Epidermal melanocyte (primary cell): ENCODE results near the gene LRP2BP.

Experiments used
- DNase-seq: peaks from one replicate; pipeline ENCODE4 v3.0.0; 2011; ENCODE audit warnings: low spot score; ENCODE audit not compliant: insufficient read length

The LRP2BP gene

DNA sequence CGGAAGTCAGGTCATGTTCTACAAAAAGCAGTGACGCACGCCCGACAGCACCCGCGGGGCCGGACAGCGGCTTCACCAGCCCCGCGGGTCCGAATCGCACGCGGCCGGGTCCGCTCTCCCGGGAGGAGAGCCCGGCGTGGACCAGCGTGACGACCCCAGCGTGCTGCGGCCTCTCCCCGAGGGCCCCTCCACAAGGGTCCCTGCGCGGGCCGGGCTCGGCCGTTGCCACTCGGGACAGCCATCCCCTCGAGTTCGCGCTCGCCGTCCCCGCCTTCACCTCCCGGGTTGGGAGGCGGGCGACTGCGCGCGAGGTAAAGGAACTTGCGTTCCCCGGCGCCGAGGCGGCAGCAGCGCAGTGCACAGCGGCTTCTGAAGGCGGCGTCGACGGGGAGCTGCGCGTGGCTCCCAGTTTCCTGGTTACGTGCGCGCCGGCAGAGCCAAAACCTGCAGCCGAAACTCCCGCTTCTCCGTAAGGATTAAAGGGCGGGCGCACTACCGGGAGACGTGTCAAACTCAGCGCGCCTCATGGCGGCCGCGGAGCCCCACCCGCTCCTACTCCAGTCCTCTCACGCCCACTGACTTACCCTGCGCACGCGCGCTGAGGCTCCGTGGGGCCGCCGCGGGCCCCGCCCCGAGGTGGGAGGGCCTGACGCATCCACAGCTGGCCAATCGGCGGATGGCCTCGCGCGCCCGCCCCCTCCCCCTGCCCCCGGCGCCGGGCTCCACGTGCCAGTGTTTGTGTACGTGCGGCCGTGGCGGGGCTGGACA is 416 bp upstream of the LRP2BP start:
- DNase-seq = peak; percentile 94

DNA sequence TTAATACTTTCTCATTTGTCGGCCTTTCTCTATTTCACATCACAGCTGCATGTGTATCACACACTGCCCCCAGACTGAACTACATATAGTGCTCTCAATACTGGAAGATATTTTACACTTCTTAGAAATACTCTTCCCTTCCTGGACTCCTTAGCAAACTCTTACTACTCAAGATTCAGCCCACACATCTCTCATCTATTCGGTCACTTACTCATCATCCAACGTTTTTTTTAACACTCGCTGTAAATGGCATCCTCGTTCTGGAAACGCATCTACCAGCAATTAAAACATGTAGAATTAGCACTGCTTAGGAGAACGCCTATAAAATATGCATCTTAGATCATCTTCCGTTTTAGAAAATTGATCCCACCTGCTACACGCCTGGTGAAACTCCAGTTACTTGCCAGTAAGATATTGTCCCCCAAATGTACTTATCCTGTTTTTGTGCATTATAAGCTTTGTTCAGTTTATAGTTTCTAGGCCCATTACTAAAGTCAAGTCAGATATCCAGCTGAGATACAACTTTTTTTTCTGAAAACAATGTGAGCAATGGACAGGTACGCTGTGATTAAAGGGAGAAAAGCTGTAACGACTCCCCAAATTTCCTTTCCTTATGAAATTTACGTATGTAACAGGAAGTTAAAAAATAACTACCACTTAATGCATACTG is 1.0 kb downstream of the LRP2BP start:
- DNase-seq = no peak

DNA sequence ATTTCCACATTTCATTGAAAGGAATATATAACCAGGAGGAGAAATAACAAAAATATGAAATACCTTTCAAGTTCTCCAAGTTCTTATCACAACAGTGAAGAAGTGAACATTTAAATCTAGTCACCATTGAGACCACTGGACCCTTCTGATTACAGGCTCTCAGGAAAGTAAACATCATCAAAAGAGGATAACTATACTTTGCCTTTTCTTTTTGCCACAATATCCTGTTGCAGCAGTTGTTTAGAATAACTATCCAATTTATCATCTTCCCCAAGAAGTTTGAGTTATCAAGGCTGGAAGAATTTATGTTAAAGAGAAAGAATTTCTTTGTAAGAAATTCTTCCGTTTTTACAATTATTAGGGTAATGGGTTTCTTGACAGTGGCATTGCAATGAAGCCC is 3.6 kb downstream of the LRP2BP start:
- no peak for DNase-seq

DNA sequence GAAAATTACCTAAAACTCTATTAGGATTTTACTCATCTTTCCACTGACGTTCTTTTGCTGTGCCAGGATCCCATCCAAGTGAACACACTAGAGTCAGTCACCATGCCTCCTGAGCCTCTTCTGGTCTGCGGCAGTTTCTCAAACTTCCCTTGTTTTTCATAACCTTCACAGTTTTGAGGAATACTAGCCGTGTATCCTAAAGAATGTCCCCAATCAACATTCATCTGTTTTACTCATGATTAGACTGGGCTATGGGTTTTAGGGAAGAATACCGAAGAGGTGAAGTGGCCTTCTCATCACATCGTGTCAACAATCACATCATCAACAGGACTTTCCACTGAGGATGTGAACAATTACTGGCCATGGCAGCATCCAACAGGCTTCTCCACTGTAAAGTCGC is 4.8 kb downstream of the LRP2BP start:
- no peak for DNase-seq

DNA sequence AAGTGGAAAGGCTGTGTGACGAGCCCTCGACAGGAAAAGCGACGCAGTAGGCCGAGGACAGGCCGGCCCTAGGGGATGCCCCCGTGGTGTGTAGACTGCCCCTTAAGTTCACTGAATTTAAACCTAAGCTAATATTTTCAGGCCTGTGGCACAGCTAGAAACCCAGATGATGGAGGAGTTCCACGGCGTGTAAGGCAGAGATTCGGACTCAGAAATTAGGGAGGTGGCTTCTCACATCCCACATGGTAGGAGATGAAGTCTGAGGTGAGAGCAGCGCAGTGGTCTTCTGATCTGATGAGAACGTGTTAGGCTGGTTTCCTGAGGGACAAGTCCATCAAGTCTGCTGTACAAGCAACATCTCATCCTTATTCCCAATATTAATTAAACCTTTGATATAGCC is 7.8 kb downstream of the LRP2BP start:
- DNase-seq = no peak

DNA sequence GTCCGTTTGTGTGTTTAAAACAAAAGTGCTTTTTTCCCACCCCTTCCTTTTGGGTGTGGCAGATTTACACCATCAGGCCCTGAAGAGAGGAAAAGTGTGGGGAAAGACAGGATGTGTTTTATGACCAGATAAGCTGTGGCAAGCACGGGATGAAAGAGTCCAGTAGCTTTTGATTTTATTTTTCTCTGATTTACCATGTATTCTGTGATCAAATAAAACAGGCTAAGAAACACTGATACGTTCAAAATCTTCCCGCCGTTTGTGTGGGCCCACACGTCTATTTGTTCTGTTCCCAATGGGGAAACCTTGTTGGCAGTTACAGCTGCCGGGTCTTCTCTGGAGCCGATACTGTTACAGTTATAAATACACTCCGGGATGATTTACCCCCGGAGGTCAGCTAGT is 10.8 kb downstream of the LRP2BP start:
- no peak for DNase-seq

DNA sequence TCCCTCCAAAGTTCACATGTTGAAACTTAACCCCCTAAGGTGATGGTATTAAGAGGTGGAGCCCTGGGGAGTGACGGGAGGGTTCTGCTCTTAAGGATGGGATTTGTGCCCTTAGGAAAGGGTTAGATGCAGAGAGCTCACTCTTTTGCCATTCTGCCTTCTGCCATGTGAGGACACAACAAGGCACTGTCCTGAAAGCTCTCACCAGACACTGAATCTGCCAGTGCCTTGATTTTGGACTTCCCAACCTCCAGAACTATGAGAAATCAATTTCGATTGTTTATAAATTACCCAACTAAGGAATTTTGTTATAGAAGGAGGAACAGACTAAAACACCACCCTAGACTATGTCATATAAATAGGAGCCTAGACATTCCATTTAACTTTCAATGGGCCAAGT is 11.7 kb downstream of the LRP2BP start:
- DNase-seq = no peak

DNA sequence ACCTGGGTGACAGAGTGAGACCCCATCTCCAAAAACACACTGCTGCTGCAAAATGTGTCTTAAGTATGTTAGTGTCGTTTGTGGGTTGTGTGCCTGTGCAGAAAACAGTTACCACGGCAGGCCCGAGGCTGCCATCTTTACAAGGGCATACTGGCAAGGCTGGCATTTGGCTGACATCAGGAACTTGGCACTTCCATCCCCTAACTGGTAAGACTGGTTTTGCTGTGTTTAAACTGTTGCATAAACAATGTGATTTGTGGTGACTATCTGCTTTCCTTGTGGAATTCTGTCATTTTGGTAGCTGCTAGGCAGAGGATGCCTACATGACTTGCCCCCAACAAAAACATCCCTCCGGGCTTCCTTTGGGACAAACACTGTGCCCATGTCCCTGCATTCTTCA is 12.3 kb downstream of the LRP2BP start:
- DNase-seq = no peak

DNA sequence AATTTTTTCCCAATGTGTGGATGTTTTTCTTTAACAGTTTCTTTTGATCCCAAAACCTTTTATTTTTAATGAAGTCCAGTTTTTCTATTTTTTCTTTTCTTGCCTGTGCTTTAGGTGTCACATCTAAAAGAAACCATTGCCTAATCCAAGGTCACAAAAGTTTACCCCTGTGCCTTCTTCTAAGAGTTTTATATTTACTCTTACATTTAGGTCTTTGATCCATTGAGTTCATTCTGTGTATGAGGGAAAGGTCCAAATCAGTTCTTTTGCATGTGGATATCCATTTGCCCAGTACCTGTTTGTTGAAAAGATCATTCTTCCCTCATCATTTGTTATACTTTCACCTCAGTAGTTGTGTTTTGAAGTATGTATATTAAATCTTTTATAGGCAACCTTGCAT is 13.0 kb downstream of the LRP2BP start:
- DNase-seq = no peak

DNA sequence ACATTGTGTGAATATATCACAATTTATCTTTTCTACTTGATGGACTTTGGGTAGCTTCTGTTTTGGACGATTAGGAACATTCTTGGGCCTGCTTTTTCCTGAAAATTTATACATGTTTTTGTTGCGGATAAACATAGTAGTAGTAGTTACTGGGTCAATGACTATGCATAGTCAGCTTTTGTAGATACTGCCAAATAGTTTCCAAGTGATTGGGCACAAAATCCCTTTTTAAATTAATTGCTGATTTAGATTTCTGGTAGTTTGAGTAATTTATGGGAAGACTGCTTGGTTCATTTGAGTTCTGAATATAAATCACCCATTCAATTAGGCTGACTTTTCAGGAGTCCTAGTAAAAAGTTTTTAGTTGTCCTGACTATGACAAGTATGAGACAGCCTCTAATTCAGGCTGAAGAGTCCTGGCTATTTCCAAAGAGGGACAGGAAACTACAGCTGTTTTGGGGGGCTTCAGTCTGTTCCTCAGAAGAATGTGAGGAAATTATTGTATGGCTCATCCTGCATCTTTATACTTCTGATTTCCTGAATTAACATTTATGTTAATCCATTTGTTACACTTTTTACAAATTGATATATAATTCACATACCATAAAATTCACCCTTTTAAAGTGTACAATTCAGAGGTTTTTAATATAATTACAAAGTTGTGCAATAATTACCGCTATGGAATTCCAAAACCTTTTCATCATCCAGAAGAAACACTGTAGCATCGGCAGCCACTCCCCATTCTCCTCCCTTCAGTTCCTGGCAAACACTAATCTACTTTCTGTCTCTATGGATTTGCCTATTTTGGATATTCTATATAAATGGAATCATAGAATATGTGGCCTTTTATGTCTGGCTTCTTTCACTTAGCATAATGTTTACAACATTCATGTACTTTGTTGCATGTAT is 14.2 kb downstream of the LRP2BP start:
- DNase-seq = no peak

DNA sequence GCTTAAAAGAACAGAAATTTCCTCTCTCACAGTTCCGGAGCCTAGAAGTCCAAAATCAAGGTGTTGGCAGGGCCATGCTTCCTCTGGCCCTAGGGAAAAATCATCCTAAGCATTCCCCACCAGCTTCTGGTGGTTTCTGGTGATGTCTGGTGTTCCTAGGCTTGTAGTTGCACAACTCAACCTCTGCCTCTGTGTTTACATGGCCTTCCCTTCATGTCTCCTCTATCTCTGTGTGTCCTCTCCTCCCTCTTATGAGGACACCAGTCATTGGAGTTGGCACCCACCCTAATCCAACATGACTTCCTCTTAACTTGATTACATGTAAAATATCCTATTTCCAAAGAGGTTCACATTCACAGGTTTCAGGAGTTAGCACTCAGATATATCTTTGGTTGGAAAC is 15.4 kb downstream of the LRP2BP start:
- DNase-seq = no peak

DNA sequence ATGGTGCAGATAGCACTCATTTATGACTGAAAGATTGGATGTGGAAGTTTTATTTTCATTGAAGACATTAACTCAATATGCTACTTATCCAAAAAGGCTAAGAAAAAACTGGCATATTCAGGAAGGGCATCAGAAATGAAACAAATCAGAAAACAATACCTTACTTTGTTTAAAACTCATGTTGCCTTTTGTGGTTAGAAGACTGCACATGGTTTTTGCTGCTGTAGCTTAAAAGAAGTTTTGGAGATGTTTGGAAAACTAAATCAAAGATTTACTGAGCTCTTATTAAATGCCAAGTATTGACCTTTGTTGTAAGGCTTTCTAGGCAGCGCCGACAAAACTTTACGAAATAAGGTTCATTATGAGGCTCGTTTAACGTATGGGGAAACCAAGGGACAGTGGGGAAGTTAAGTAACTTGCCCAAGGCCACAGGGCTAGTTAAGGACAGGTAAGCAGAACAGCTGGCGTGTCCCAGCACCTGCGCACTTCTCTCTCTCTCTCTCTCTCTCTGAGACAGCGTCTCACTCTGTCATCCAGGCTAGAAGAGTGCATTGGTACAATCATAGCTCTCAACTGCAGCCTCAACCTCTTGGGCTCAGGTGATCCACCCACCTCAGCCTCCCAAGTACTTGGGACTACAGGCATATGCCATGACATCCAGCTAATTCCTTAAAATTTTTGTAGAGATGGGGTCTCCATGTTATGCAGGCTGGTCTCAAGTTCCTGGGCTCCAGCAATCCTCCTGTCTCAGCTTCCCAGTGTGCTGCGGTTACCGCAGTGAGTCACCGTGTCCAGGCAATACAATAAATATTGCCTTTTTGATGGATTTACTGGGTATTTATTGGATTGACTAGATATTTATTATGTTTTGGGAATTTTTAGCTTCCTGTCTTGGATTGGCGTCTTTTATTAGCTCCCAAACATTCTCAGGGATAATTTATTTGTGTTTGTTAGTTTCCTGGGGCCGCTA is 16.1 kb downstream of the LRP2BP start:
- DNase-seq = no peak

DNA sequence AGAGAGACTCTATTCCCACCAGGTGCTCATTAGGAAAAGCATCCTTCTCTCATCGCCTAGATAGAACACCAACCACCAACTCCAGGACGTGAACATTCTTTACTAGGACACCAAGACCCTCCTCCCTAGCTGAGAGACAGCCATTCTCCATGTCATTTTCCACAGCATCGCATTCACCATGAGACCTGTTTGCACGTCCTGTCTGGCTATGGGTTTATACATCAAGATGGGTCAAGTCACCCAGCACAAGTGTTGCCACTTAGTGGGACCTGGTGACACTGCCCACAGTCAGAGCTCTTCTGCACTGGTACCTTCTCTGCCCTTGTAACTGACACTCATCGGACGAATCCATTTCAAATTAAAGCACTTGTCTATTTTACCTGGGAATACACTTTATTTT is 17.5 kb downstream of the LRP2BP start:
- no peak for DNase-seq

DNA sequence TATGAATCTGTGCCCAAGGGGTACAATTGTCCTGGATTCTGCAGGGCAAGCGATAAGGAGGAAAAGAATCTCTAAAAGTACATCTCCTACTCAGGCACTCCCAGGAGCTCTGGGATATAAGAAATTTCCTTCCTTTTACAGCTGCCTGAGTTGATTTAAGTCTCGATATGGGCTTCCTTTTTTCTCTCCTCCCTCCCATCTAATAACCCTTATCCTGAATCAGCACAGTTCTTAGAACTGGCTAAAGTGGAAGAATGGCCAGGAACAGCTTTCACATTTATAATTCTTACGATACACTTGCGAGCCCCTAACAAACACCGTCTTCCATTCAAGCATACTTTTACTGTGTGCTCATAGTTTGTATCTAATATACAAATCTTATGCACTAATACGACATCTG is 21.2 kb downstream of the LRP2BP start:
- DNase-seq = no peak

DNA sequence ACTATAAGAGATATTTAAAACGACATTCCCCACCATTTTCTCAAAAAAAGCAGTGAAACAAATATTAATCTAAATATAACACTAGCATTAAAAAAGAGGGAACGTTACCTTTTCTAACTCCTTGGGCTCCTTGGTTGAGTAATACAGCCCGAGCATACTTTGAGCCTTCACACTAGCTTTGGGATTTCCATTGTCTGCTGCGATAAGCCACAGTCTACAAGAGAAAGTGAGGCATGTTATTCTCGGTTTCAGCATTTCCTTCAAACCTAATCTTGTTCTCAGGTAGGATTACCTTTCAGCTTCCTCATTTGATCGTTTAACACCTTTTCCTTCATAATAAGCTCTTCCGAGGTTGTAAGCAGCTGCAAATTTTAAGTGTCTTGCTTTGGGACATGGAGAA is 21.7 kb downstream of the LRP2BP start:
- DNase-seq = no peak

DNA sequence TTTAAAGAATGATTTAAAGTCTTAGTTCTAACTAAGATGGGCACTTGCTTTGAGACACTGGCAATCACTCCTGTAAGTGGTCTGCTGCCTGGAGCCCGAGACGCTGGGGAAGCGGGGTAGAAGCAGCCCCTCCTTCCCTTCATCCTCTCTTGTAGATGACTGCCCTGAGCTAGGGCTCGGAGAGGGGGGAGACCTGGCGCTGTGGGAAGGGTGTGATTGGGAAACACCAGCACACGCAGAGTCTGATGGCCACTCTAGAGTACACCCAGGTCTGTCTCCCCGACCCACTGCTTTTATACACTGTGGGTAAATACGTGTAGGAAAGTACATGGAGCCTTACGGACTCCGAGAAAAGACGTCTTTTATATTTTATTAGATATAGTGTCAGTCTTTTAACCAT is 24.0 kb downstream of the LRP2BP start:
- no peak for DNase-seq

DNA sequence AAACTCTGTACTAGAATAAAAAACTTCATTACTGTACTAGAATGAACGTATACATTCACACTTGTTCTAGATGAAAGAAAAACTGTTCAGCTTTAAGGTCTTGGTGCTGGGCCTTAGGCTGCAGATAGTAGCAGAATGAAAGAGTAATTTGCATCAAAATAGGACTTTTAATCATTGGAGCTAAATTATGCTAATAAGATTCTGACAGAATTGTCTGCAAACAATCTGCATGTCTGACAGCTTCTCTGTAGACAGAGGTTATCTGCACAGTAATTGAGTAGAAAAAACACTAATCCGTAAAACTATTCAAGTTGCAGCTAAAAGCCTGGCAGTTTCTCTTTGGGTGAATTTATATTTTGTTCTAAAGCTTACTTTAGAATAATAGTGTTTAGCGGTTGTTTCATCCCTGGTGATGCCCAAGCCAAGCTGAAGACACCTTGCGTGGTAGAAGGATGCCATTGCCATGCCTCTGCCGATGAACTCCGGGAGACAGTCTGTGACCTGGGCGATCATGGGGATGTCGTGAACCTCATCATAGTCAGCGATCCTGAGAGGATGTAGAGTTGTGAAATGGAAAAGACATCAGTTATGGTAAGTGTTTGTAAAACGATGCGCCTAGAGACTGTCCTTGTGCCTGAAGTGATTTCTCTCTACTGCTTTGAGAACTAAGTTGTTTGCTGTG is 25.3 kb downstream of the LRP2BP start:
- no peak for DNase-seq

DNA sequence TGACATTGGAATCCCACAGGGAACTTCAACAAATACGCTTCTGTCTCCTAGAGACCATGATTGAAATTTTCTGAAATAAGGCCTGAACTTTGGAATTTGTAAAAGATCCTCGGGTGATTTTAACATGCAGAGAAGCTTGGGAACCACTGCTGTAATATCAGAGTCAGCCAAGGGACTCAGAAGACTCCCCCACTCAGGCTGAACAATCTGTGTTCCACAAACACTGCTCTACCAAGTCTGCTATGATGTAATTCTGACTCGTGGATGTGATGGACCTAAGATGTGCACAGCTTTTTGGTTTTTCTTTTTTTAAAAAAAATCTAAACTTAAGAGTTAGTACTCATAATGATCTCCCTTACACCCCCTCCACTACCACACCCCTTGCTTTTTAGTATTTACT is 26.0 kb downstream of the LRP2BP start:
- no peak for DNase-seq

DNA sequence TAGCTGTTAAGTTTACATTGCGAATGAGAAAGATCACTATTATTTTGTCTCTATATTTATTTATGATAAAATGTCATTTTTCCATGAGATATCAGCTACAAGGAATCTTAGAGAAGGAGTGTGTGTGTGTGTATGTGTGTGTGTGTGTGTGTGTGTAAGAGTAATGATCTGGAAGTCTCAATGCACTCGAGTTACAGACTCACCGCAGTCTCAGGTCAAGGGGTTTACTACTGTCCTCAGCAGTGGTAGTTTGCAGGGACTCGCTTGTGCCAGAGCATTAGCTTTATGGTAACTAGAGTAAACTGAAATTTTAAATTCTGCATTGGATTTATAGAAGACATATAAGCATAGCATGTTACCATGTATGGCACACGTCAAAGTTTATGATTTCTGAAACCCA is 30.8 kb downstream of the LRP2BP start:
- DNase-seq = no peak

DNA sequence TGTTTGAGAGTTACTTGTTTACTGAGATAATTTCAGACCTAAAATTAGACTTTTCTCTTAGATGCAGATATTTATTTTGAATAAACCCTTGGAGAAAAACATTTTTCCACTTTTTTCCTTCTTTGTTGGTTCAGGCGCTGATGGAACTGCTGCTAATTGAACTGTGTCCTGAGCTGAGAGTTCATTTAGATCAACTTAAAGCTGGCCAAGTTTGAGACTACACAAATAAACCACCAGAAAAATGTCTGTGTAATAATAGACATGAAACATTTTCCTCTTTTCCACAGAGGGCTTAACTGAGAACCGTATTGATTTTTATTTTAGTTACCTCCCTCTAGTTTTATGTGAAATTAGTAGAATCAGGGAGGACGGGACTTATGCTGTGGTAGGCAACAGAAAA is 32.5 kb downstream of the LRP2BP start:
- DNase-seq = no peak
